Uterus (tissue), 4 donors: ENCODE data around the gene RNFT2. TPM values are rescaled to one million over a fixed set of nuclear protein-coding genes. Genes with fewer than 3 reads are reported as not detected.
"Not testable (repeated sequence)": the region's sequence is repeated elsewhere in the genome, so short reads cannot be mapped to it uniquely, and the experiment has no call there.

ENCODE experiments used
- DNase-seq, 2 donors: peaks; one replicate each; pipeline ENCODE4 v3.0.0-alpha.2; 2019 to 2020
- H3K27ac ChIP-seq, 2 donors: fragments of 200-600 bp; sonication (generic); 1 replicate in 1 of 2; 2 replicates in 1 of 2; pipeline ENCODE4 v1.5.1; 2016 to 2018
- H3K27me3 ChIP-seq, 2 donors: fragments of 200-600 bp; sonication (generic); one replicate each; pipeline ENCODE4 v1.5.1; 2018 to 2019; ENCODE audit warnings: control low read depth in 1 of 2
- H3K36me3 ChIP-seq, 2 donors: fragments of 200-600 bp; sonication (generic); one replicate each; pipeline ENCODE4 v1.5.1; 2019; ENCODE audit warnings: control low read depth in 1 of 2
- H3K4me1 ChIP-seq, 2 donors: fragments of 200-600 bp; sonication (generic); one replicate each; pipeline ENCODE4 v1.5.1; 2018 to 2019; ENCODE audit warnings: control low read depth in 1 of 2
- H3K4me3 ChIP-seq, 2 donors: fragments of 200-600 bp; sonication (generic); 1 replicate in 1 of 2; 2 replicates in 1 of 2; pipeline ENCODE4 v1.5.1; 2018 to 2019; ENCODE audit warnings: mild to moderate bottlenecking in 1 of 2
- H3K9me3 ChIP-seq, 2 donors: fragments of 200-600 bp; sonication (generic); one replicate each; pipeline ENCODE4 v1.5.1; 2019; ENCODE audit warnings: control low read depth in 1 of 2
- POLR2A ChIP-seq, 2 donors: fragments of 450-650 bp; IDR thresholded peaks; one replicate each; pipeline ENCODE4 v1.6.1; 2016; ENCODE audit warnings: antibody characterized with exemption in 2 of 2, mild to moderate bottlenecking in 1 of 2, moderate library complexity in 1 of 2
- intact Hi-C: fragments of 100-400 bp; cut with DNase I; formaldehyde crosslinking; loops from one replicate; pipeline ENCODE4 v1.15.1; 2023; ENCODE audit warnings: low total_unique reads
- total RNA-seq, 4 donors: library from RNA; depleted of rRNA in 3 of 4; stranded (reverse); fragments of >200 nt in 3 of 4; gene quantifications; one replicate each; pipeline versions ENCODE4 v1.1.0 to v1.2.4, GENCODE V29; 2014 to 2023
- TF ChIP-seq, protein P1 (sequence below), 4 experiments: fragments of 200-600 bp in 2 of 4; fragments of 450-650 bp in 2 of 4; sonication (generic) in 2 of 4; IDR thresholded peaks; one replicate each; pipeline ENCODE4 v1.5.1; 2016 to 2019; ENCODE audit warnings: antibody characterized with exemption in 4 of 4, mild to moderate bottlenecking in 2 of 4, moderate library complexity in 1 of 4
- donor health status: DM: yes; HTN: yes; CAD: no.

RNFT2 gene
- total RNA-seq, 4 donors from 2014 or later, result 1.4 to 4.7 TPM; not detected in 2

DNA sequence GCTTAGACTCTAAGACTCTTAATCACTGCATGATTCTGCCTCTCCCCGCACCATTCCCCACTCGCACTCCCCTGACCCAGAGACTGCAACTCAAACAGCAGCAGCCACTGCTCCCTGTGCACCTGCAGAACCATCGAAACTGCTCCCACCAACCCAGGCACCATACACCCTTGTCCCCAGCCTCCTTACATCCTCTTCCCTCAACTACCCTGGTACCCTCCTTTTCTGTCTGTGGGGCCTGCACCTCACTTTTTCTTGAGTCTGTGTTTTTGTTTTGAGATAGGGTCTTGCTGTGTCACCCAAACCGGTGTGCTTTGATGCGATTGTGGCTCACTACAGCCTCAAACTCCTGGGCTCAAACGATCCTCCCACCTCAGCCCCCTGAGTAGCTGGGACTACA, 69.4 kb downstream of the RNFT2 start:
- no peaks in the 10 kb centered on the region for H3K9me3 ChIP-seq
- H3K27ac ChIP-seq, result no peak overlapping the region
- intact Hi-C loops, result no loop called here
- no peaks in the 10 kb centered on the region for H3K27me3 ChIP-seq
- no peaks in the 10 kb centered on the region for H3K4me1 ChIP-seq
- no peak for DNase-seq
- H3K36me3 ChIP-seq, result no peaks in the 10 kb centered on the region
- no peak overlapping the region for H3K4me3 ChIP-seq
- TF ChIP-seq, protein P1, sequence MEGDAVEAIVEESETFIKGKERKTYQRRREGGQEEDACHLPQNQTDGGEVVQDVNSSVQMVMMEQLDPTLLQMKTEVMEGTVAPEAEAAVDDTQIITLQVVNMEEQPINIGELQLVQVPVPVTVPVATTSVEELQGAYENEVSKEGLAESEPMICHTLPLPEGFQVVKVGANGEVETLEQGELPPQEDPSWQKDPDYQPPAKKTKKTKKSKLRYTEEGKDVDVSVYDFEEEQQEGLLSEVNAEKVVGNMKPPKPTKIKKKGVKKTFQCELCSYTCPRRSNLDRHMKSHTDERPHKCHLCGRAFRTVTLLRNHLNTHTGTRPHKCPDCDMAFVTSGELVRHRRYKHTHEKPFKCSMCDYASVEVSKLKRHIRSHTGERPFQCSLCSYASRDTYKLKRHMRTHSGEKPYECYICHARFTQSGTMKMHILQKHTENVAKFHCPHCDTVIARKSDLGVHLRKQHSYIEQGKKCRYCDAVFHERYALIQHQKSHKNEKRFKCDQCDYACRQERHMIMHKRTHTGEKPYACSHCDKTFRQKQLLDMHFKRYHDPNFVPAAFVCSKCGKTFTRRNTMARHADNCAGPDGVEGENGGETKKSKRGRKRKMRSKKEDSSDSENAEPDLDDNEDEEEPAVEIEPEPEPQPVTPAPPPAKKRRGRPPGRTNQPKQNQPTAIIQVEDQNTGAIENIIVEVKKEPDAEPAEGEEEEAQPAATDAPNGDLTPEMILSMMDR (IDR thresholded peaks at IDR 0.05), result no peak
- TF ChIP-seq POLR2A (IDR thresholded peaks at IDR 0.05), result no peak

DNA sequence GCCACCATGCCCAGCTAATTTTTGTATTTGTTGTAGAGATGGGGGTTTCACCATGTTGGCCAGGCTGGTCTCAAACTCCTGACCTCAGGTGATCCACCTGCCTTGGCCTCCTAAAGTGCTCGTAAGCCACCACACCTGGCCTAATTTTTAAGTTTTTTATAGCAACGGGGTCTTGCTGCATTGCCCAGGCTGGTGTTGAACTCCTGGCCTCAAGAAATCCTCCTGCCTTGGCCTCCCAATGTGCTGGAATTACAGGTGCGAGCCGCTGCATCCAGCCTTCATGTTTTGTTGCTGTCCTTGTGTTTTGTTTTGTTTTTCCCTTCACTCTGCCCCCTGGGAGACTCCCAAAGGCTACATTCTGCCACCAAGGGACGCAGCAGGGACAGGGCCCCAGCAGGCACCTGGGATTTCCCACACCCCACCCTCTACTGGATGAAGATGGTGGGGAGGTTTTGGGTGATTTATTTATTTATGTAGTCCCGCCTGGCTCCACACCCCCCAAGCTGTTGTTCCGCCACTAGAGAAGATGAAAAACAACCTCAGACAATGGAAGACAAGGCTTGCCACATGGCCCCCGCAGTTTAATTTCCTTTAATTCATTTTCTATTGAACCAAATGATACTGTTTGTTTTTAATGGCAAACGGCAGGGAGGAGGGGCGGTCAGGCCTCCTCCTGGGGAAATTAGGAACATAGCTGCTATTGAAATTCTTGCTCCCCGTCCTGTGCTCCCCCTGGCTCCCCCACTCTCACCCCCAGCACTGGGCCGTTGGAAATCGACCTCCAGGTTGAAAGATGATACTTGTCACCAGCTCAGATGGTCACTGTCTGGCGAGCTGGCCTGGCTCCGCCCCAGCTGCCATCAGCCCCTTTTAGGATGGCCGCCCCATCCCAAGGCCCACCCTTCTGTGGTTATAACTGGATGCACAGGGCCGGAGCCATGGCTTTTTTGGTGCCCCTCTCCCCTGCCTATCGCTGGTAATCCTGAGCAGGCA, 70.3 kb downstream of the RNFT2 start:
- Histone ChIP-seq H3K27ac (no peak overlapping the region), H3K27me3 (no peaks in the 10 kb centered on the region), H3K4me1 (no peaks in the 10 kb centered on the region), H3K4me3 (no peak overlapping the region), H3K9me3 (no peaks in the 10 kb centered on the region), H3K36me3 (no peaks in the 10 kb centered on the region)
- intact Hi-C loops, result no loop called here
- TF ChIP-seq POLR2A (IDR thresholded peaks at IDR 0.05), result no peak
- TF ChIP-seq, protein P1 (IDR thresholded peaks at IDR 0.05), result no peak
- no peak for DNase-seq

DNA sequence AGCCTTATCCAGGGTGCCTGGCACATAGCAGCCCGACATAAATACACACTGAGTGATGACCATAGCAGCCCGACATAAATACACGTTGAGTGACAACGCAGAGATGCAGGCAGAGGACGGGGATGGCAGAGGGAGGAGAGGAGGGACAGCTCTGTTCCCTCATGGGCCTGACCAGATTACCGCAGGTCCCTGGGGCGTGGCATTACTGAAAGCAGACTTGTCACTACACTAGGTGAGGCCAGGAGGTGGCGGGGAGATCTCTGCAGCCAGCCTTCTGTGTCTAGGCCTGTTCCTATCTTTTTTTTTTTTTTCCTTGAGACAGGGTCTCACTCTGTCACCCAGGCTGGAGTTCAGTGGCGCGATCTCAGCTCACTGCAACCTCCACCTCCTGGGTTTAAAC, 74.1 kb downstream of the RNFT2 start:
- H3K4me3 ChIP-seq, result no peak overlapping the region
- H3K27ac ChIP-seq, result no peak overlapping the region
- no peaks in the 10 kb centered on the region for H3K36me3 ChIP-seq
- DNase-seq, result no peak
- no peaks in the 10 kb centered on the region for H3K27me3 ChIP-seq
- H3K4me1 ChIP-seq, result no peaks in the 10 kb centered on the region
- no peak for TF ChIP-seq POLR2A (IDR thresholded peaks at IDR 0.05)
- TF ChIP-seq, protein P1 (IDR thresholded peaks at IDR 0.05), result no peak
- intact Hi-C loops, result no loop called here
- no peaks in the 10 kb centered on the region for H3K9me3 ChIP-seq

DNA sequence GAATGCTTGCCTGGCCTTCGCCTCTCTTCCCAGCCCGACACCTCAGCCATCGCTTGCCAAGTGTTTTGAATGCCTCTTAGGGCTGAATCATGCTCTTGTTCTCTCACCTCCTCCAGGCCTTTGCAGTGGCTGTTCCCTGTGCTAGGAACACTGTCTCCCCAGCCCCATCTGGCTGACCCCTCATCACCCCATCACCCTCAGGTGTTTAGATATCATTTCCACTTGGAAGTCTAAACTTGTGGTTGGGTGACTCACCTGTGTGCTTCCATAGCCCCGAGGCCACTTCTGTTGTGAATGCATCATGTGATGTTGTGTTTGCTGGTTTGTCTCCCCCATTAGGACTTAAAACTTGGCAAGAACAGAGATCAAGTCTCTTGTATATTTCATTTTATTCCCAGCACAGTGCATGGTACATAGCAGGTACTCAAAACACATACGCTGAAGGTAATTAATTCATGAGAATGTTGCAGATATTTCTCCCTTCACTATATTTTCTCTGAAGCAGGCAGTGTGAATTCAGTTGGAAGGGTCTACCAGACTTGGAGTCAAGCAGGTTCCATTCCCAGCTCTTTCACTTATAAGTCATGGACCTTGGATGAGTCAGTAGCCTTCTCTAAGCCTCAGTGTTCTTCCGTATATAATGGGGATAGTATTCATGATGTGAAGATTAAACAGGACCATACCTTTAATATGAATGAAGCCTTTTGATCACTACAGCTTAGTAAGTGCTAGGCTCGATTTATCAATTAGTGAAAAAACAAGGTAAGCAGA, 75.3 kb downstream of the RNFT2 start:
- DNase-seq, result no peak
- H3K9me3 ChIP-seq, result no peaks in the 10 kb centered on the region
- no peak overlapping the region for H3K4me3 ChIP-seq
- no peaks in the 10 kb centered on the region for H3K4me1 ChIP-seq
- no peaks in the 10 kb centered on the region for H3K27me3 ChIP-seq
- no peaks in the 10 kb centered on the region for H3K36me3 ChIP-seq
- TF ChIP-seq, protein P1 (IDR thresholded peaks at IDR 0.05), result no peak
- TF ChIP-seq POLR2A (IDR thresholded peaks at IDR 0.05), result no peak
- no peak overlapping the region for H3K27ac ChIP-seq
- intact Hi-C loops, result no loop called here

DNA sequence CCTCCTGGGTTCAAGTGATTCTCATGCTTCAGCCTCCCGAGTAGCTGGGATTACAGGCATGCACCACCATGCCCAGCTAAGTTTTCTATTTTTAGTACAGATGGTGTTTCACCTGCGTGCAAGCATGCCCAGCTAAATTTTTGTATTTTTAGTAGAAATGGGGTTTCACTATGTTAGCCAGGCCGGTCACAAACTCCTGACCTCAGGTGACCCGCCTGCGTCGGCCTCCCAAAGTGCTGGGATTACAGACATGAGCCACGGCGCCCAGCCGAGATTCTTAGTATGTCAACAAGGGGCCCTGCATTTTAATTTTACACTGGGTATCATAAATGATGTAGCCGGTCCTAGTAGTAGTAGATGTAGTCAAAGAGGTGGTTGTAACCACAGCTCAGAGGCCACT, 76.7 kb downstream of the RNFT2 start:
- H3K9me3 ChIP-seq, H3K27ac ChIP-seq, H3K27me3 ChIP-seq, H3K4me1 ChIP-seq, DNase-seq, intact Hi-C loops, H3K4me3 ChIP-seq, H3K36me3 ChIP-seq: not testable (repeated sequence)
